Astrocyte of the spinal cord (primary cell): ENCODE data around the gene CLK1.

Experiments
- DNase-seq: peaks from one replicate; pipeline ENCODE4 v3.0.0; 2011; ENCODE audit warnings: low read depth, low spot score
- H3K4me3 ChIP-seq: 2 replicates; pipeline ENCODE4 v1.5.1; 2011; ENCODE audit warnings: low read depth, mild to moderate bottlenecking, low read length, moderate library complexity
- CTCF ChIP-seq: IDR thresholded peaks from 2 replicates; pipeline ENCODE4 v1.5.1; 2012; ENCODE audit warnings: low read depth, mild to moderate bottlenecking, low read length, inconsistent platforms
- in situ Hi-C: cut with HindIII; loops from 2 replicates; pipeline ENCODE4 v1.10.0; 2017; ENCODE audit warnings: low sequenced_read_pairs

Gene CLK1

DNA sequence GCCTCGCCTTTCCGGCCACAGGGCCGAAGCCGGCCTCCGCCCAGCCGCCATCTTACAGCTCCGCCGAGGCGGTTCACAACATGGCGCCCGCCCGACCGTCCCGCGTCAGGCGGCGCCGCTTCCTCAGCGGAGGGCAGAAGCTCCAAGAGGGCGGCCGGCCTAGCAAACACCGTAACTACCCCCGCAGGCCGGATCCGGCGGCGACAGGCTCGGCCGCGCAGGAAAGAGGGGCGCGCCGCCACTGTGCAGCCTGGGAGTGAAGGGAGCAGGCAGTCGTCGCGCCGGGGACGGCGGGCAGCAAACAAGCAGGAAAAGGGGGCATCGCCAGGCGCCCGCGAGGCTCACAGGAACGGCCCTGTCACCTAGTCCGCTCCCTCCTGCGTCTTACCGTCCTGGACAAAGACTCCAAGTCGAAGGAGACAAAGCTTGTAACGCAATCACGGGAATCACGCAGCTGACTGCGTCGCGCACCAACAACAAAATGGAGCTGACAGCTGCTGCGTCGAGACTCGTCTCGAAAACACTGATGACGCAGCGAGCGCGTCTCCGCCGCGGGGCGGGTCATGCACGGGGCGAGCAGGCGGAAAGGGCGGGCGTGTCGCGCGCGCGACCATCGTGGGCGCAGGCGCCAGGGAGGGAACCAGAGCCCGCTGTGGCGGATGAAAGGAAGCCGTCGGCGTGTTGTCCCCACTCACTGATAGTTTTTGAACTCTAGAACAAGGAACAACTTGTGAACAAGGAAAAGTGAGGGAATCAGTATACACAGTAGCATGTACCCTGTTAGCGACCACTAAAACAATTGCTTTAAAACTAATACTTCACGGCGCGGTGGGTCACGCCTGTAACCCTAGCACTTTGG, at the start of gene CLK1:
Gene CLK1 (minus strand): TSS at position 483 of the 859 bp plus-strand sequence. CDS start 2,796 bp downstream, outside the sequence.
- peak; percentile 95 for DNase-seq
- H3K4me3 ChIP-seq: peak within 1 kb of the TSS; percentile 99
- in situ Hi-C loops: no loop called here
- no peak for TF ChIP-seq CTCF

DNA sequence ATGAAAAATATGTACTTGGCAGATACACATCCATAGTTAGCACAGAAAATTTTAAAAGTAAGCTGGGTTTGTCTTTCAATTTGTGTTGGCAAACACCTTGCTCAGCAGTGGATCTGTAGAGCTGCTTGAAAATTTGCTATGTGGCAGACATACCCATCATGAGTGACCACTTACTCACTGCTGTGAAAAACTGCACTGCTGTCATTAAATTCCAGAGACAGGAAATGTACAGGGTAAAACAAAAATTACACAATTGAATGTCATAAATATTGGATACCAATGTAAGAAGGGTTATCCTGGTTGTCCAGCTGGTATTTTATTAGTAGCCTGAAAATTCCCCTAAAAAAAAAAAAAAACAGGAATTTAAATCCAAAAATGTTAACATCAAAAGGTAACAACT, 49.2 kb upstream of the CLK1 start:
- no peak for TF ChIP-seq CTCF
- in situ Hi-C loops: no loop called here
- no peak overlapping the region for H3K4me3 ChIP-seq
- peak; percentile 35 for DNase-seq

GRCh38 chr2:200909958-200910357, 45.5 kb upstream of the CLK1 start:
- in situ Hi-C loops: no loop called here
- no peak for DNase-seq
- no peak for TF ChIP-seq CTCF
- H3K4me3 ChIP-seq: no peak overlapping the region

DNA sequence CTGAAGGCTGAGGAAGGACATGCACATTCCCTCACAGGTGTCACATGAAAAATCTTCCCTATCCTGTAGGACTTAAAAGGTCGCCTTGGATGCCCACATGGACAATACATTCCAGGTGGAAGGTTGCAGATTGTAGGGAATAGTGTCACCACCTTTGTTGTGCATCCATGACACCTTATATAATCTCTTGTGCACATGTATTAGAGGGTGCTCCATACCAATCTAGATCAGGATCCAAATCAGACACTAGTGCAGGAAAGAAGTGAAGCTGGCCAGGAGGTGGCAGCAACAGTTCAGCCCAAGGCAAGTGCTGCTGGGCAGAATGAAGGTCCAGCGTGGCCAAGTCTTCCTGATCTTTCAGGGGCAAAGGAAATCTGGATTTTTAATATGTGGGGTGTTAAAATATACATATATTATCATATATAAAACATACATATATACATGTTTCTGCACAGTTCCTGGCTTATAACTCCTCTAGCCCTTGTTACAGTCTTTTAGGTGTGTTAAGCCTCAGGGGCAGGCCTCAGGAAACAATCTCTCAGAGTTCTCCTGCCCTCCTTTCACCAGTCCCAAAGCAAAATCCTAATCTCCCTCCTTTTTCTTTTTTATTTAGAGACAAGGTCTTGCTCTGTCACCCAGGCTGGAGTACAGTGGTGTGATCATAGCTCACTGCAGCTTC, 41.3 kb upstream of the CLK1 start:
- TF ChIP-seq CTCF: peak; percentile 82
- H3K4me3 ChIP-seq: no peak overlapping the region
- peak; percentile 69 for DNase-seq
- in situ Hi-C loops: no loop called here

- H3K4me3 ChIP-seq: no peak overlapping the region
- peak; percentile 91 for DNase-seq
- TF ChIP-seq CTCF: peak; percentile 76
- in situ Hi-C loops: no loop called here
Observed at GRCh38 chr2:200901459-200902072, 37.1 kb upstream of the CLK1 start.

GRCh38 chr2:200899482-200899881, 35.0 kb upstream of the CLK1 start:
- no peak for TF ChIP-seq CTCF
- no peak overlapping the region for H3K4me3 ChIP-seq
- DNase-seq: no peak
- in situ Hi-C loops: no loop called here
